H1 (cell line): ENCODE measurements around the gene AP1S1. TPM values are rescaled to one million over a fixed set of nuclear protein-coding genes. Genes with fewer than 3 reads are reported as not detected.

Source experiments
- ASH2L ChIP-seq: fragments of 200-600, 300-600 bp; sonication (generic); IDR thresholded peaks from one replicate; pipeline ENCODE4 v1.7.1; 2017; ENCODE audit warnings: low read length
- ATF2 ChIP-seq: IDR thresholded peaks from 2 replicates; pipeline ENCODE4 v1.6.1; 2012; ENCODE audit warnings: low read length, inconsistent platforms
- BACH1 ChIP-seq: IDR thresholded peaks from 2 replicates; pipeline ENCODE4 v1.6.1; 2012; ENCODE audit warnings: low read length, improper control_type of control experiment
- CBX8 ChIP-seq: fragments of 300-800, 300-1000 bp; sonication (generic); IDR thresholded peaks from 2 replicates; pipeline ENCODE4 v1.7.1; 2016; ENCODE audit warnings: low read depth, low read length, borderline replicate concordance
- CREB1 ChIP-seq: IDR thresholded peaks from 2 replicates; pipeline ENCODE4 v1.6.1; 2012; ENCODE audit warnings: inconsistent platforms
- E2F6 ChIP-seq: IDR thresholded peaks from 2 replicates; pipeline ENCODE4 v1.6.1; 2012; ENCODE audit warnings: inconsistent platforms
- FOSL1 ChIP-seq: IDR thresholded peaks from 2 replicates; pipeline ENCODE4 v1.6.1; 2011; ENCODE audit warnings: mild to moderate bottlenecking, low read depth, low read length, moderate library complexity; ENCODE audit not compliant: insufficient read depth
- GABPA ChIP-seq: IDR thresholded peaks from 2 replicates; pipeline ENCODE4 v1.6.1; 2011; ENCODE audit warnings: mild to moderate bottlenecking, low read length, moderate library complexity, borderline replicate concordance; ENCODE audit not compliant: insufficient read depth
- KDM4A ChIP-seq: IDR thresholded peaks from one replicate; pipeline ENCODE4 v1.7.1; 2012; ENCODE audit warnings: low read depth, mild to moderate bottlenecking, moderate library complexity, low read length, inconsistent platforms; ENCODE audit not compliant: severe bottlenecking
- MAFK ChIP-seq: IDR thresholded peaks from 2 replicates; pipeline ENCODE4 v1.6.1; 2012; ENCODE audit warnings: low read depth, mild to moderate bottlenecking, improper control_type of control experiment, low read length
- MAX ChIP-seq: IDR thresholded peaks from 2 replicates; pipeline ENCODE4 v1.6.1; 2012; ENCODE audit warnings: inconsistent platforms
- NANOG ChIP-seq: IDR thresholded peaks from 2 replicates; pipeline ENCODE4 v1.6.1; 2011; ENCODE audit warnings: low read length, low read depth, mild to moderate bottlenecking, inconsistent platforms; ENCODE audit not compliant: insufficient read depth, poor library complexity, severe bottlenecking
- PHF8 ChIP-seq: fragments of 200-600 bp; sonication (generic); conservative IDR thresholded peaks from 2 replicates; pipeline ENCODE4 v1.7.1; 2012; ENCODE audit warnings: low read depth, mild to moderate bottlenecking, inconsistent platforms, low read length, moderate library complexity
- POLR2A ChIP-seq, 2 experiments: IDR thresholded peaks; 1 replicate in 1 of 2; 2 replicates in 1 of 2; pipeline ENCODE4 v1.6.1; 2011; ENCODE audit warnings: low read depth in 2 of 2, low read length in 2 of 2, mild to moderate bottlenecking in 2 of 2; ENCODE audit errors: control extremely low read depth in 1 of 2
- POU5F1 ChIP-seq: IDR thresholded peaks from 2 replicates; pipeline ENCODE4 v1.6.1; 2011; ENCODE audit warnings: low read depth, mild to moderate bottlenecking, low read length, moderate library complexity
- RAD21 ChIP-seq, 2 experiments: IDR thresholded peaks in 1 of 2; conservative IDR thresholded peaks in 1 of 2; 2 replicates each; pipeline ENCODE4 v1.6.1; 2011; ENCODE audit warnings: low read depth in 2 of 2, low read length in 2 of 2, improper control_type of control experiment in 1 of 2, inconsistent platforms in 1 of 2, mild to moderate bottlenecking in 1 of 2, moderate library complexity in 1 of 2
- RBBP5 ChIP-seq: IDR thresholded peaks from 2 replicates; pipeline ENCODE4 v1.7.1; 2012; ENCODE audit warnings: low read depth, mild to moderate bottlenecking, inconsistent platforms, low read length, moderate library complexity, borderline replicate concordance
- RFX5 ChIP-seq: IDR thresholded peaks from 2 replicates; pipeline ENCODE4 v1.6.1; 2011; ENCODE audit warnings: low read depth, low read length, improper control_type of control experiment, borderline replicate concordance
- RNF2 ChIP-seq: fragments of 200-900, 300-1000 bp; sonication (generic); IDR thresholded peaks from 2 replicates; pipeline ENCODE4 v1.7.1; 2016; ENCODE audit warnings: borderline replicate concordance, low read depth, mild to moderate bottlenecking, antibody characterized with exemption, low read length; ENCODE audit not compliant: poor library complexity, severe bottlenecking; ENCODE audit errors: missing control alignments
- SIN3A ChIP-seq, 2 experiments: IDR thresholded peaks in 1 of 2; conservative IDR thresholded peaks in 1 of 2; 2 replicates each; pipeline ENCODE4 v1.6.1; 2011 to 2012; ENCODE audit warnings: low read length in 2 of 2, improper control_type of control experiment in 1 of 2, low read depth in 1 of 2, mild to moderate bottlenecking in 1 of 2
- TBP ChIP-seq: IDR thresholded peaks from 2 replicates; pipeline ENCODE4 v1.6.1; 2011; ENCODE audit warnings: low read depth, low read length, improper control_type of control experiment
- TEAD4 ChIP-seq: IDR thresholded peaks from 2 replicates; pipeline ENCODE4 v1.6.1; 2012; ENCODE audit warnings: low read depth, low read length, inconsistent platforms, mixed read lengths
- polyA plus RNA-seq, 7 experiments: library from polyadenylated mRNA; depleted of rRNA in 3 of 7; stranded (reverse) in 5 of 7; unstranded in 2 of 7; fragments of >200 nt in 5 of 7; fragments of 200-250 nt in 2 of 7; gene quantifications; 1 replicate in 5 of 7; 2 replicates in 1 of 7; 4 replicates in 1 of 7; pipeline versions ENCODE4 v1.2.1 to v1.2.3, GENCODE V29; 2011 to 2013; ENCODE audit warnings: missing spikeins in 2 of 7, mixed read lengths in 2 of 7
- total RNA-seq: library from RNA; stranded (reverse); fragmentation: NEBNext Ultra II Directional; extraction: Animal tissue kit (Norgen Biotek cat#: 25700); gene quantifications from 2 replicates; pipeline ENCODE4 v1.2.1, GENCODE V29; 2021

The AP1S1 gene
- total and polyA plus RNA-seq, 2 of the 8 experiments (the other 6 are each of a cell fraction or from before 2014, with no cell fraction given), result 56.1 to 59.3 TPM

GRCh38 chr7:101180130-101180755 is 26.0 kb downstream of the AP1S1 start, which contains the start of gene NAT16 (continued):
- TF ChIP-seq ATF2, result no peak
- peak; percentile 40 for TF ChIP-seq RNF2
- TF ChIP-seq GABPA, result peak; percentile 21; the same call in 1 of the 2 replicates
- TF ChIP-seq FOSL1, result no peak
- peak; percentile 87 for TF ChIP-seq MAX
- no peak for TF ChIP-seq SIN3A (conservative IDR thresholded peaks at IDR 0.05 in 1 of 2, IDR thresholded peaks at IDR 0.05 in 1 of 2; ENCODE audit: low read depth in 1 of 2, low read length in 2 of 2)
- no peak for TF ChIP-seq CBX8
- TF ChIP-seq RBBP5, result no peak
- TF ChIP-seq BACH1, result no peak
- peak; percentile 89 for TF ChIP-seq E2F6
- no peak for TF ChIP-seq POU5F1
- TF ChIP-seq TEAD4, result no peak
- TF ChIP-seq POLR2A (IDR thresholded peaks at IDR 0.05; ENCODE audit: control extremely low read depth in 1 of 2, low read depth in 2 of 2, low read length in 2 of 2), result no peak
- TF ChIP-seq PHF8, result no peak
- peak; percentile 56 for TF ChIP-seq CREB1
- peak; percentile 70 for TF ChIP-seq KDM4A
- no peak for TF ChIP-seq MAFK
- no peak for TF ChIP-seq TBP
- TF ChIP-seq RFX5, result no peak
- TF ChIP-seq RAD21 (IDR thresholded peaks at IDR 0.05 in 1 of 2, conservative IDR thresholded peaks at IDR 0.05 in 1 of 2; ENCODE audit: low read depth in 2 of 2, low read length in 2 of 2), result no peak
- no peak for TF ChIP-seq NANOG
- TF ChIP-seq ASH2L, result no peak
